HG02852 (cell line): Measurements from ENCODE around the gene CPVL.

Experiments used
- ATAC-seq: cut with Tn5 transposase; IDR thresholded peaks from one replicate; pipeline ENCODE4 v1.9.1; 2021; ENCODE audit warnings: mild to moderate bottlenecking, moderate library complexity; ENCODE audit not compliant: unreplicated experiment

The CPVL gene

DNA sequence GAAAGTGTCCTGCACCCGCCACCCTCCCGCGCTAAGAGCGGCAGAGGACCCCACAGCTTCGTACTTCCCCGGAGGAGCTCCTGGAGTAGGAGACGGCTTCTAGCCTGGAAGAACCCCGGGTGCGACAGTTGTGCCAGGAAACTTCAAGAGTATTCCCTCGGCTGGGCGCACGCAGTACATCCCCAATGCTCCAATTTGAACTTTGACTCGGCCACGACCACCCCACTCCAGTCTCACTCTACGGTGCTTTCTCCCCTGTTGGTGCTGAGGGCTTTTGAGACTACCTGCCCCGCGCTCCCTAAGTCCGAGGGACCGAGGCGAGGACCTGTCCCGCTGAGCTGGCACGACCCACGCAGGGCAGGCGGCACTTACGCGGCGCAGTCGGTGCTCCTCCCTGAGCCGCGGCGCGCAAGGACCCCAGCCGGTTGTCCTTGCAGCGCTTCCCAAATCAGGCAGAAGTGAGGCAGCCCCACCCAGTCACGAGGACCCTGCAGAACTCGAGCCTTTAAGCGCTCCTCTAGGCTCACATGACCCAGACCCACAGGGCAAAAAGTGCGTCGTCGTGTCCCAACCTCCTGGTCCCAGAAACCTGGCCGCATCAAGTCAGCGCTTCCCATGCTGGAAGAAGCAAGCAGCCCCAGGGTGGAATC is at the start of gene CPVL:
Gene CPVL, minus strand, starts transcription at position 481 of the 650 bp plus-strand sequence. CDS start 25,476 bp downstream, outside the sequence.
- ATAC-seq = no peak

DNA sequence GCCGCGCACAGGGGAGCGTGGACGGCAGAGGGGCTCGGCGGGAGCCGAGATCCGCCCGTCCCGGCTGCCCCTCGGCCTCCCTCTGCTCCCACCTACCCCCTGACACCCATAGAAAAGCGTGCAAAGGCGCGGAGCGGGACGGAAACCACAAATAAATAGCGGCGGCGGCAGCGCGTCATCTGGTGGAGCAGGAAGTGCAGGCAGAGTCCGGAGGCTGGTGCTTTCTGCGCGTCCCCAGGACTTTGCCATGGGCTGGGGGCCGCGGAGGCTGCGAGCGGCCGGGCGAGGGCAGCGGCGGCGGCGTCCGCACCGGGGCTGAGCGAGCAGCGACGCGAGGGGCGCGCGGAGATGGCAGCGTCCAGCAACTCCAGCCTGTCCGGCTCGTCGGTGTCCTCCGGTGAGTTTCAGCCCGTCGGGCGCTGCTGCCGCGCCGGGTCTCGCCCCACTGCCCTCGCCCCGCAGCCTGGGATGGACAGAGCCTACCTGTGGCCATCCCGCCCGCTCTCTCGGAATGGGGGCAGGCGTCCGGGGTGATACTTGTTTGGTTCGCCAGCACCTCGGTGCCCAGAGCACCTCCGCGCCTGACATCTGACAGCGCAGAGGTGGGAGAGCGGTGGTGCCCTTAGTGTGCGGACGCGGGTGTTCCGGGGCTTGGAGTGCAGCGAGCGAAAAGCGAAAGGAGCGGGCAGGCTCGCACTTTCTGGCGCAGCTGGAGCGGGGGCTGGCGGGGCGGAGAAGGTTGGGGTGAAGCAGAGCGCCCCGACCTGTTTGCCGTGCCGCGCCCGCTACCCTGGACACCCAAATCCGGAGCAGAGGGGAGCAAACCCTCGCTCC is 48.5 kb upstream of the CPVL start, which contains the start of gene CHN2:
Gene CHN2, plus strand, starts transcription at position 182 of the 834 bp plus-strand sequence.
- no peak for ATAC-seq

DNA sequence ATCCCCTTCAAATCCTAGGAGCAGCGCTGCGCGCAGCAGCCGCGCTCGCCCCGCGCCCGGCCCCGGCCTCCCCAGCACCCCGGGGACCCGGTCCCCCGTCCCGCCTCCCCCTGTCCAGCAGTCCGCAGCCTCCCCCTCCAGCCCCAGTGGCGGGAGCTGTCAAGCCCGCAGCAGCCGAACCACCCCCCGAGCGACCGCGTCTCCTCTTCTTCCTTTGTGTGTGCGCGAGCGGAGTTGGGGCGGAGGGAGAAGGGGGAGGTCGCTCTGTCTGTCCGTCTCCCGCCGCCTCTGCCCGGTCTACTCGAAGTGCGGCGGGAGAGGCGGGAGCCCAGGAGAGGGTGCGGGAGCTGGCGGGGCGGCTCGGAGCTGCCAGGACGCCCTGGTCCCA is 47.9 kb upstream of the CPVL start:
- no peak for ATAC-seq

DNA sequence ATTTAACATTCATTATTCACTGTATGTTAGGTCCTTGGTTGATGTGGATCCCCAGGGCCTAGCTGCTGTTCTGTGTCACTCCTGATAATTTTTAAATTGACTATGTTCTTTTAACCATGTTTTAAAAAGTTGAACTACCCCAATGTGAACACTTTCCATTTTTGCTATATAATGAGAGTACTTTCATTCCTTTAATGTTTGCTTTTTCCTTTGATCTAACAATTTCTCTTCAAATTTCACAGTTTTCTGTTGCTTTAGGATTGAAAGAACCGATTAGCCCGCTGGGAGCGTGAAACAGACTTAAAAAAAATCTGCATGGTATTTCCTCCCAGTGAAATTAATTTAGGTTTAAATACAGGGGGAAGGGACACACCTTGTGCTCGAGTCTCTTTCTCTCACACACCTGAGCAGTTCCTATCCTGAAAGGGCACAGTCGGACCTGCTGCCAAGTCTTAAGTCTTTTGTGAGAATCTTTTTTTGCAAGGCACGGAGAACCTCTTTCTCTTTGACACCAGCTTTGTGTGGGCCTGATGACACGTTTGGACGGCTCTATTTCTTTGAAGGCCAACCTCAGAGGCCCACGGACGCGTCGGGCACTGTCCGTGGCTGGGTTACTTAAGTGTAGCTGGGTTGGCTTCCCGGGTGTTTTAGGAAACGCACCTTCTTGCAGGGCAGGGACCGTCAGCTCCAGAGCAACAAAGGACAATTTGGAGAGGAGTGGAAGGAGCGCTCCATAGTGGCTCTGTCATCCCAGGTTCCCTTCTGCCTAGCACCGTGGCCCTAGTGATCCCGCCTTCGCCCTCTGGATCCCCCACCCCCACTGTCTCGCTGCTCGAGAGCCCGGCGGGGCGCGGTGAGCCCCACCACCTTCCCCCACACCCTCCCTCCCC is 47.2 kb upstream of the CPVL start:
- ATAC-seq = no peak

DNA sequence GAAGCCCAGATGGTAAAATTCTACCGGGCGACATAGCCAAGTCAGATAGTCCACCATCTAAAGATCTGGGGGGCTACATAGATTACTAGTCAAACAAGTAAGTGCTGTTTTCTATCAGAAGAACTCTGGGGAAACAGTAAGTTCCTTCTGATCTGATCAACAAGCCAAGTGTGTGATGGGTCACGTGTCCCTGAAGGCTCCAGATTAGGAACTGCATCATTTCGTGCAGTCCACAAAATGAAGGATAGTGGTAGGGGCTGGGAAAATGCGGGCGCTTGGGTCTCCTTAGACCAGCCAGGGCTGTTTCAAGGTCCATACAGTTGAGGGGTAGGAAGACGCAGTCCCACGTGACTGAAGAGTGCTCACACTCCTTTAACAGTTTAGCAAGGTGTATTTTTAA is 46.5 kb upstream of the CPVL start:
- no peak for ATAC-seq

DNA sequence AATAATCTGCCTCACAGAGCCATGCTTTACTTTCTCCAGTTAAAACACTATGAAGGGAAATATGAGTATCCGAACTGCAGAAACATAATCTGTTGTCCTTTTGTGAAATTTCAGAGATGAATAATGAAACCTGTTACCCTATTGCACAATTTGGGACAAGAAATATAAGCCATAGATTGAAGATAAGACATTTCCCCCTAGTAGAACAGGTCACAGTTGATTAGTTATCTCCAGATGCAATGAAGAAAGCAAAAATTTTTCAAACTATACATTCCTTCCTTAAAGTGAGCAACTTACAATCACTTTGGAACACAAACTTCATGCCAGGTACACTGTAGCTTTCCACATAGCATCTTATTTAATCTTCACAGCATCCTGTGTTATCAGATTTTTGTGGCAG is 46.0 kb upstream of the CPVL start:
- ATAC-seq = no peak

DNA sequence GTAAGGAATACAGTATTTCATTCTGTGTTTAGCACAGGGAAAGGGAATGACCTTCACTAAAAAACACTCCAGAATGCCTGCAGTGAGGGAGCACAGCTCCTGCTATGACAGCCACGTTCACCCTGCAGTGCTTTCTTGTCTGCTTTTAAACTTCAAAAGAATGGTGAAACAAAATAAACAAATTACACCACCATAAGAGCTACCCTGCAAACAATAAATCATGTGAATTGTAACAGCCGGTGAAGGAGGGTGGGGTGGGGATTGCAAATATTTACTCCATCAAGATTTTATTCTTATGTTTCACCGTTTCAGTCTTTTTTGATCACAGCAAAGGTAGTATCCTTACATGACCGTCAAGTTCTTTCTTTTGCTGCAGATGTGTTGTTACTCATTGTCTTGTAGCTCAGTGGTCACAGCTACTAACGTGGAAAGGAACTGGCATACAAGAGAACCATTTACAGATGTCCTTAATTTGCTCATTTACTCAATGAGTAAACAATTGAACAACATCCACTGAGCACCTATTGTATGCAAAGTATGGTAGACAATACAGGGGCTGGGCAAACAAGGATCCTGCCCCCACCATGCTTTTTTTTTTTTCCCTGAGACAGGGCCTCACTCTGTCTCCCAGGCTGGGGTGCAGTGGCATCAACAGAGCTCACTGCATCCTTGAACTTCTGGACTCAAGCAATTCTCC is 44.2 kb upstream of the CPVL start:
- no peak for ATAC-seq

DNA sequence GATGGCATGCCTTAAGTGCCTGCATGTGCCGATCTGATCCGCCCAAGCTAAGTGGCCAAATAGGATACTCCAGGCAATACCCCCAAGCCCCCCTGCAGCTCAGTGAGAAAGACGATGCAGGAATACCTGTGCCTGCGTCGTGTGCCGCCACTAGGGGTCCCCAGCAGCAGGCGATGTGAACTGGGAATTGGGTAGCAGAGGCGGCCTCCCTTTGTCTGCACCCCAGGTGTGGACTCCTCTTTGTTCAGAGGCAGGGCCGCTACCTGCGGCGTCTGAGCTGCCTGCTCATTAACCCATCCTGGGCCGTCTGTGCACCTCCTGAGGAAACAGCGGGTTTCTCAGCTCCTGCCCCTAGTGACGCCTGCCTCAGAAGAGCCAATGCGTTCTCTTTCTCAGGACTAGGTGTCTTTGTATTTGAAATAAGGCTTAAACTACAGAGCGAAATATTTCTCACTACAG is 43.4 kb upstream of the CPVL start:
- peak; percentile 65 for ATAC-seq

DNA sequence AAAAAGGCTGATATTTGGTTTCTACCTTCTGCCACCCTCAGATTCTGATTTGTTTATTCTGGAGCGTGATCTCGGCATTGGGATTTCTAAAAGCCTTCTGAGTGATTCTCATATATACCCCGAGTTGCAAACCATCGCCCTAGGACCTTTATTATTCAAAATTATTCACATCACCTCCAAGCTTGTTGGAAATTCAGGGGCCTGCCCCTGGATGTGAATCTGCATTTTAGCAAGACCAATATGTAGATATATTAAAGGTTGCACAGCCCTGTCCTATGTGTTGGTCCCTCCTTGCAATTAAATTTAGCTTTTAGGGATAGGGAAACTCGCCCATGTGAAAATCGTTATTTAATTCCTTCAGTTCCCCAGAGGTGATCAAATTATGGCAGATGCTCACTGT is 39.3 kb upstream of the CPVL start:
- ATAC-seq = no peak

DNA sequence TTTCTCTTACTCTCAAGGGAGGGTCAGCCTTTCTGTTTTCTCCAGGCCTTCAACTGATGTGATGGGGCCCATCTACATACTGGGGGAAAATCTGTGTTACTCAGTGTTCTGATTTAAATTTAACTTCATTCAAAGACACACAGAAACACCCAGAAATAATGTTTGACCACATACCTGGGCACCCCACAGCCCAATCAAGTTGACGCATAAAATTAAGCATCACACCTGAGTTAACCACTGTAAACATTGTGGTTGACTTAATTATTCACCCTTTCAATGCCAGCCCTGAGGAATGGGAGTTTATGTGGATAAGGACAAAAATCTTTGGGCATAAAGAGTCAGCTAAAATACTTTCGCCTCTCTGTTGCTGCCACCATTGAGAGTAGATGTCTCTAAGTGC is 38.3 kb upstream of the CPVL start:
- no peak for ATAC-seq

DNA sequence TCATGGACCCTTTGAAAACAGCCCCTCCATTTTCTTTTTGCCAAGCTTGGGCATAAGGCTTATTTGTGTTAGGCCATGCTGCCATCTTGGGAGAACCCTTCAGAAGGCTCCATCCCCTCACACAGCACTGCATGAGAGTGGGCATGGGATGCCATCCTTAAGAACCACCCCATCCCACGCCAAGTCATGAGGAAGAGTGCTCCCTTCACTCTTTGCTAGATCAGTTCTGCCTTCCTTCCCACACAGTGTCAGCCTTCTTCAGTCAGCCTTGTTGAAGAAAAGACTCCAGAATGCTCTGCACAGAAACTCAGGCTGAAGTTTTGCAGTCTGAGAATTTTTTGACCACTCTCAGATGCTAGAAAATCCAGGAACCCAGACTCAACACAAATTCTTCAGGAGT is 32.8 kb upstream of the CPVL start:
- ATAC-seq = no peak

DNA sequence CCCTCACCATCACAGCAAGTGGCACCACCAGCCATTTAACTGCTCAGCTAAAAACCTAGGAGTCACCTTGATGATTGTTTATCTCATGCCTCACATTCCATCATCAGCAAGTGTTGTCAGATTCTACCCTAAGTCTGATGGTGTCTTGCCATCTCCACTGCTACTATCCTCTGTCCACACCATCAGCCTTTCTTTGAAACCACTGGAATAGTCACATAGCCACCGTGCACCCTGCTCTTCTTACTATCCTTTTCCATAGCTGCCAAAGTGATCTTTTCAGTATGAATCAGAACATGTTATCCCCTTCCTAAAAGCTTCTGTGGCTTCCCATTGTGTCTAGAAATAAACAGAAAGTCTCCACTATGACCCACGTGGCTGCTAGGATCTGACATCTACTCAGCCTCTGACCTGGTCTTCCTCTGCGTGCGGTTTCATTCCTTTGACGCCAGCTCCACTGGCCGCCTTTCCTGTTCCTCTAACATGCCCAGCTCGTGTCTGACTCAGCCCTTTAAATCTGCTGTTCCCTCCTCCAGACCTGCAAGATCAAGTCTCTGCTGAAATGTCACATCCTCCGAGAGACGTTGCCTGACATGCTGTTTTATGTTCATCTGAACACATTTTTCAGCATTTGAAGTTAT is 31.7 kb upstream of the CPVL start:
- ATAC-seq = no peak

DNA sequence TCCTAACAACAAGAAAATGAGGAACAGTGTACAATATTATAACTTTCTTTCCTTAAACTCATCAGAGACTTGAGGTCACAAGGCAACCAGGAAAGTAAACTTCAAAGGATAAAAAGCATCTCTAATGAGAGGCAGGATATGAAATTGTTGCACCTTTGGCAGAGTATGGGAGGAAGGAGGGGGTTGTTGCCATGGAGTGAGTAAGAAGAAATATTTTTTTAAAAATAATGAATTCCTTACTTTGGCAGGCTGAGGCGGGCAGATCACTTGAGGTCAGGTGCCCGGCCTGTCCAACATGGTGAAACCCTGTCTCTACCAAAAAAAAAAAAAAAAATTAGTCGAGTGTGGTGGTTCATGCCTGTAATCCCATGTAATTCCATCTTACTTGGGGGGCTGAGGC is 27.1 kb upstream of the CPVL start:
- ATAC-seq = no peak

DNA sequence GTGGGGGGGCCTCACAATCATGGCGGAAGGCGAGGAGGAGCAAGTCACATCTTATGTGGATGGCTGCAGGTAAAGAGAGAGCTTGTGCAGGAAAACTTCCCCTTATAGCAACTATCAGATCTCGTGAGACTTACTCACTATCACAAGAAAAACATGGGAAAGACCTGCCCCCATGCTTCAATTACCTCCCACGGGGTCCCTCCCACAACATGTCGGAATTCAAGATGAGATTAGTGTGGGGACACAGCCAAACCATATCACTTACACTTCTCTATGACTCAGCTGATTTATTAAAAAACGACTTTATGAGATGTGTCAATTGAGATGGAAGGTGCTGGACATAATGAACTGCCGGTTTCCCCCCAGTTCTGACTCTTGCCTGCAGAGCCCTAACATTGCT is 24.4 kb upstream of the CPVL start:
- no peak for ATAC-seq

DNA sequence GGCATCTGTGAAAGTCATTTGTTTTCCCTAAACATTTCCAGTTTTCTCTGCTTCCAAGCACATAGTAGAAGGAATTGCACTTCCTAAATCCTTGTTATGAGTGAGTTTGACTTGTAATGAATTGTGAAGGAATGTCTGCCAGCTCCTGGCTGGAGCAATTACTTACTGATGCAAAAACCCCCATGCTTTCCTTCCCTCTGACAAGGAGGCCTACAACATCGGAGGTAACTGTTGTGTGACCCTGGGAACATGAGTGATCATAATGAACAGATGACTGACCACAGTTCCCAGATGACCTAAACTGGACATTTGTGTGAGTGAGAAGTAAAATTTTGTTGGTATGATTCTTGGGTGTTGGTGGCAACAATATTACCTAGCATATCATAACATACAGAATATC is 21.4 kb upstream of the CPVL start:
- no peak for ATAC-seq

DNA sequence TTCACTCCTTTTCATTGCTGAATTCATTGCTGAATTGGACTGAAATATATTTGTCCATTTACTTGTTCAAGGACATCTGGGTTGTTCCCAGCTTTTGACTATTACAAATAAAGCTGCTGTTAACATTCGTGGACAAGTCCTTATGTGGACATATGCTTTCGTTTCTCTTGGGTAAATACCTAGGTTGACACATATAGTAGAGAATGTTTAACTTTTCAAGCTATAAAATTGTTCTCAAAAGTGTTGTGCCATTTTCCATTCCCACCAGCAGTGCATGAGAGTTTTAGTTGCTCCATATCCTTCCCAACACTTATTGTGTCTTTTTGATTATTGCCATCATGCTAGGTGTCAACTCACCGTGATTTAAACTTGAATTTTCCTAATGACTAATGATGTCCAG is 17.5 kb upstream of the CPVL start:
- no peak for ATAC-seq

DNA sequence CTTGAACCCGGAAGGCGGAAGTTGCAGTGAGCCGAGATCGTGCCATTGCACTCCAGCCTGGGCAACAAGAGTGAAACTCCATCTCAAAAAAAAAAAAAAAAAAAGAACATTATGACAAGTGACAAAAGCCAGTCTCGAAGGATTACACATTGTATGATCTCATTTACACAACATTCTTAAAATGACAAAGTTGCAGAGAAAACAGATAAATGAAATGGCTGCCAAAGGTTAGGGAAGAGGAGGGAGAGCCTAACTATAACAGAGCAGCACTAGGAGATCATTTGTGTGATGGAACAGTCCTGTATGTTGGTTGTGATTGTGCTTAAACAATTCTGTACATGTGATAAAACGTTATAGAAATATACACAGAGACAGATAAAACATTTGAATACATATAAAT is 16.2 kb upstream of the CPVL start:
- ATAC-seq = no peak

DNA sequence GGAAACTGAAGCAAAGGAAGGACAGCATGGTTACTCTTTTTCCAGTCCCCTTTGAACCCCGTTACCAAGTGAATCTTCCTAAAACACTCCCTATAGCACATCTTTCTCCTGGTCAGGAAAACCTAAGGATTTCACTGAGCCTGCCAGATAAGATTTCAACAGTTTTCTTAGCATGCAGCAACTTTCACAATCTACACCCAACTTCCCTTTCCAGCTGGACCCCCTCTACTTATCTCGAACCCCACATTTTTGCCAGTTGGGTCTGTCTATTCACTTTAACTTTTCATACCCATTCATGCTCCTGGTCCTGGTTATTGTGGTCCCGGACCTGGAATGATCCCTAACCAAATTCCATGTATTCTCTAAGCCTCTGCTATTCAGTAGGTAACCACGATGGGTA is 14.9 kb upstream of the CPVL start:
- no peak for ATAC-seq

DNA sequence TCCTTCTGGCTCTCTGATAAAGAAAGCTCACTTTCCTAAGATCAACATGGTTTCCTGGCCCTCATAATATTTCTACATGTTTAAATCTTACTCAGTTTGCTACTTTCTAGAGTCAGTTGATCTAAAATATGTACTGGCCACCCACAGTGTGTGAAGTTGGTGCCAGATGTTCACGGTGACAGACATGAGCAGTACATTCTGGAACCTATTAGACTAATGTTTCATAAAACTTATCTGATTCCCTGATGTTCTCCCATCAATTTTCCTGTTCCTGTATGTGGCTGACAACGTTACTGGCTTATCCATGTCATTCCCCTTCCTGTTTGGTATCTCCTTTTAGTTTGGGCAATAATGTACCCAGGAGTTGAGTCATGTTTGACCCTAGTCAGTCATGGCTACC is 13.7 kb upstream of the CPVL start:
- ATAC-seq = no peak

DNA sequence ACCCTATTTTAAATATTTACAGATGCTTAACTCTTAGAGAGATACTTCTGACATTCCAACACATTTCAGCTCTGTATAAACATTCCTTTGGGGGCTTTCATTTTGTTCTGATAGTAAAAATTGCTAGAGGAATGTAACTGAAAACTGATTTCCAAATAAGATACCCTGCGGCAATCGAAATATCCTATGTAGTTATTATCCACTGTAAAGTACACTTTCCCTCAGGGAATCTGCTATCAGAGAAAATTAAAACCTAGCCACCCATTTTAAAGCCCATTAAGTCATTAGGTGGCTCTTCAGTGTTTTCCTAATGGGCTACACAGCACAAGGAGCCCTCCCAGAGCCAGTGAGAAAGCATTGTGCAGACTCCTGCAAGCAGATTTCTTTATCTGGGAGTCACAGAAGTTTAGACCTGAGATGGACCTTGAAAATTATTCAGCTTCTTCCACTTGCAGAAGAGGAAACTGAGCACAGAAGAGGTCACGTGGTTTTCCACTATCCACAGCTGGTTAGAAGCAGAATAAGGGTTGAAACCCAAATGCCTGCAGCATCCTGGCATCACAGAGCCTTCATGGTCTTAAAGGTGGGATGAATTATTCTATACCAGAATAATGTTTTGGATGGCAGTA is 12.6 kb upstream of the CPVL start:
- no peak for ATAC-seq
